Fibroblast of skin of left quadriceps (primary cell): ENCODE data around the gene DAP.
"Not testable (repeated sequence)": the region's sequence is repeated elsewhere in the genome, so short reads cannot be mapped to it uniquely, and the experiment has no call there.

Experiments used
- DNase-seq, 2 experiments: peaks; one replicate each; pipeline ENCODE4 v3.0.0-alpha.2; 2013; ENCODE audit warnings: low read depth in 2 of 2

DAP gene

GRCh38 chr5:10633271-10634049, 127.6 kb downstream of the DAP start:
- no peak for DNase-seq

GRCh38 chr5:10632110-10632761, 128.8 kb downstream of the DAP start:
- no peak for DNase-seq

- DNase-seq: no peak
Measured at GRCh38 chr5:10631316-10631996, 129.6 kb downstream of the DAP start.

- DNase-seq: not testable (repeated sequence)
Measured at GRCh38 chr5:10630744-10631143, 130.3 kb downstream of the DAP start.

- DNase-seq: no peak
Measured at GRCh38 chr5:10630126-10630525, 130.9 kb downstream of the DAP start.

- no peak for DNase-seq
Measured at GRCh38 chr5:10629682-10630081, 131.4 kb downstream of the DAP start.
